ENCODE measurements around the gene IFIH1. TPM values are rescaled to one million over a fixed set of nuclear protein-coding genes. Genes with fewer than 3 reads are reported as not detected.
A peak's percentile ranks its signal among the peaks of the same experiment; 100 is the strongest.

Gene IFIH1
- total RNA-seq, 1 experiment from 2014 or later, result 4.7 TPM

GRCh38 chr2:162320864-162321517, 2.5 kb upstream of the IFIH1 start:
- no peak for DNase-seq
- H3K79me2 ChIP-seq (ENCODE audit: low read depth), result no peaks in the 10 kb centered on the region
- no peaks in the 10 kb centered on the region for H3K4me1 ChIP-seq (replicated peaks; ENCODE audit: insufficient read depth)
- BruUV-seq (replicated peaks), result no TSS peak
- H3K4me3 ChIP-seq, result no peak overlapping the region
- H3K36me3 ChIP-seq (ENCODE audit: low read depth), result no peaks in the 10 kb centered on the region
- ChIA-PET CTCF (no interaction called here), POLR2A (ENCODE audit: unreplicated experiment) (no interaction called here)
- no peaks in the 10 kb centered on the region for H3K9me2 ChIP-seq (ENCODE audit: insufficient read depth)
- TF ChIP-seq EZH2 (IDR thresholded peaks at IDR 0.05; ENCODE audit: low read depth) (no peak), CTCF (conservative IDR thresholded peaks at IDR 0.05) (no peak)
- H3K4me2 ChIP-seq, result no peak overlapping the region
- intact Hi-C loops (cut with micrococcal nuclease; ENCODE audit: unreplicated experiment), result no loop called here
- no peaks in the 10 kb centered on the region for H3K27me3 ChIP-seq (ENCODE audit: insufficient read depth, low read depth)
- H2AFZ ChIP-seq, result no peak overlapping the region
- no peaks in the 10 kb centered on the region for H3K9me3 ChIP-seq (ENCODE audit: insufficient read depth, low read depth)
- H3F3A ChIP-seq (ENCODE audit: insufficient read depth, low read depth), result no peaks in the 10 kb centered on the region; the same call in 1 of the 2 replicates
- no peaks in the 10 kb centered on the region for H4K20me1 ChIP-seq (ENCODE audit: insufficient read depth)
- no peak overlapping the region for H3K27ac ChIP-seq

- no peaks in the 10 kb centered on the region for H4K20me1 ChIP-seq (ENCODE audit: insufficient read depth)
- POLR2A ChIA-PET (ENCODE audit: unreplicated experiment), result no interaction called here
- CTCF ChIA-PET, result no interaction called here
These were observed 590 bp downstream of the IFIH1 start for GRCh38 chr2:162317861-162318327.

GRCh38 chr2:162317058-162317742, 1.3 kb downstream of the IFIH1 start:
- H3K9me3 ChIP-seq (ENCODE audit: insufficient read depth, low read depth), result no peaks in the 10 kb centered on the region
- H3K79me2 ChIP-seq (ENCODE audit: low read depth), result no peaks in the 10 kb centered on the region
- DNase-seq, result no peak
- no peaks in the 10 kb centered on the region for H3K9me2 ChIP-seq (ENCODE audit: insufficient read depth)
- BruUV-seq (replicated peaks), result no TSS peak
- H3K27ac ChIP-seq, result 0 out of 2 replicates have a peak overlapping the region, but pooled peaks have one; percentile 76
- no peaks in the 10 kb centered on the region; the same call in 1 of the 2 replicates for H3F3A ChIP-seq (ENCODE audit: insufficient read depth, low read depth)
- no peaks in the 10 kb centered on the region for H4K20me1 ChIP-seq (ENCODE audit: insufficient read depth)
- POLR2A ChIA-PET (ENCODE audit: unreplicated experiment), result no interaction called here
- peak overlapping the region; percentile 78 for H3K4me3 ChIP-seq
- CTCF ChIA-PET, result no interaction called here
- H3K4me2 ChIP-seq, result peak overlapping the region; percentile 77
- H2AFZ ChIP-seq, result peak overlapping the region; percentile 94
- TF ChIP-seq CTCF (conservative IDR thresholded peaks at IDR 0.05), result no peak
- no peak for TF ChIP-seq EZH2 (IDR thresholded peaks at IDR 0.05; ENCODE audit: low read depth)
- H3K4me1 ChIP-seq (replicated peaks; ENCODE audit: insufficient read depth), result no peaks in the 10 kb centered on the region
- H3K27me3 ChIP-seq (ENCODE audit: insufficient read depth, low read depth), result no peaks in the 10 kb centered on the region
- H3K36me3 ChIP-seq (ENCODE audit: low read depth), result no peaks in the 10 kb centered on the region
- intact Hi-C loops (cut with micrococcal nuclease; ENCODE audit: unreplicated experiment), result no loop called here

More at GRCh38 chr2:162317861-162318327, 590 bp downstream of the IFIH1 start:
- Histone ChIP-seq H3F3A (ENCODE audit: insufficient read depth, low read depth) (no peaks in the 10 kb centered on the region; the same call in 1 of the 2 replicates), H3K79me2 (ENCODE audit: low read depth) (no peaks in the 10 kb centered on the region), H3K36me3 (ENCODE audit: low read depth) (no peaks in the 10 kb centered on the region), H3K4me1 (replicated peaks; ENCODE audit: insufficient read depth) (no peaks in the 10 kb centered on the region), H2AFZ (peak overlapping the region; percentile 94), H3K27me3 (ENCODE audit: insufficient read depth, low read depth) (no peaks in the 10 kb centered on the region), H3K9me3 (ENCODE audit: insufficient read depth, low read depth) (no peaks in the 10 kb centered on the region), H3K4me2 (peak overlapping the region; percentile 77), H3K9me2 (ENCODE audit: insufficient read depth) (no peaks in the 10 kb centered on the region), H3K4me3 (peak overlapping the region; percentile 78), H3K27ac (peak overlapping the region; percentile 76)
- peak; percentile 27 to 34 for DNase-seq
- intact Hi-C loops (cut with micrococcal nuclease; ENCODE audit: unreplicated experiment), result no loop called here
- TSS peak; percentile 56 for BruUV-seq (replicated peaks)
- TF ChIP-seq CTCF (conservative IDR thresholded peaks at IDR 0.05) (no peak), EZH2 (IDR thresholded peaks at IDR 0.05; ENCODE audit: low read depth) (no peak)

All from PC-9 (cell line).